K562 treated with DMSO at 1 percent for 24 hours (cell line): ENCODE results near the gene ZNF764. TPM values are rescaled to one million over a fixed set of nuclear protein-coding genes. Genes with fewer than 3 reads are reported as not detected.

Source experiments
- total RNA-seq: library from RNA; unstranded; fragments of 300-600 nt; gene quantifications from 2 replicates; pipeline ENCODE4 v1.2.3, GENCODE V29; 2022; ENCODE audit warnings: low read depth; ENCODE audit not compliant: insufficient read depth

ZNF764 gene
- 11.6 and 14.7 TPM in 2 replicates for total RNA-seq

GRCh38 chr16:30557957-30558788 lies at the start of gene ZNF764:
Gene ZNF764, minus strand, starts transcription at chr16:30558374. Its CDS starts 192 bp downstream, at chr16:30558182.

DNA sequence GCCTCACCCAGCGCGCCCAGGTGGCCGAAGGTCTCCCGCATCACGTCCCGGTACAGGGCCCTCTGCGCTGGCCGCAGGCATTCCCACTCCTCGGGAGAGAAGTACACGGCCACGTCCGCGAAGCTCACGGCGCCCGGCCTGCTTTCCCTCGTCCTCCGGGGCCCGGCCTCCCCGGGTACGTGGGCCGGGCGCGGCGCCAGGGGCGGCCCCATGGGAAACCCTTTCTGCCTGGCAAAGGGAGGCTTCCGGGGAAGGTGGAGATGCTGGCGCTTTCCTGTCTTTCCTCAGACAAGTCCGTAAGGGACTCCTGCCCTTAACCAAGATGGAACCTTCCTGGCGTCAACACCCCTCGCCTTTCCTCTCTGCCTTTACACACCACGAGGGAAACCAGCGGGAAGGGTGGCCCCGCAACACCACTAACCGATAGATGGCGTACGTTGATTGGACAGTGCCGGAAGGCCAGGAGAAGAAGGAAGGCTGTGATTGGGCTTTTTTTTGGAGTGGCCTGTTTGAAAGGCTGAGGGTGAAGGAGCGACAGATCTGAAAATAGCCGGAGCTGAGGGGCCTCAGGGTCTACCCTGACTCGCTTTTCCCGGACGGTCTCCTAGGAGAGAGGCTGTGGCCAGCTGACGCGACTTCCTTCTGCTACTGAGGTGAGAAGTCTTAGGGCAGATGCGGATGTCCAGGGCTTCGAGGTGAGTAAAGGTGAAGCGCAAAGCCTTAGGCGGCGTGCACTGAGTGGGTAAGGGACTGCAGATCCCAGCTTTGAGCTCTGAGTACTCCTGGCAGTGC lies 27.4 kb upstream of the ZNF764 start, which contains the start of gene ZNF785:
Gene ZNF785 (minus strand): TSS at position 298 of the 792 bp plus-strand sequence. CDS start 86 bp downstream, at position 212.

DNA sequence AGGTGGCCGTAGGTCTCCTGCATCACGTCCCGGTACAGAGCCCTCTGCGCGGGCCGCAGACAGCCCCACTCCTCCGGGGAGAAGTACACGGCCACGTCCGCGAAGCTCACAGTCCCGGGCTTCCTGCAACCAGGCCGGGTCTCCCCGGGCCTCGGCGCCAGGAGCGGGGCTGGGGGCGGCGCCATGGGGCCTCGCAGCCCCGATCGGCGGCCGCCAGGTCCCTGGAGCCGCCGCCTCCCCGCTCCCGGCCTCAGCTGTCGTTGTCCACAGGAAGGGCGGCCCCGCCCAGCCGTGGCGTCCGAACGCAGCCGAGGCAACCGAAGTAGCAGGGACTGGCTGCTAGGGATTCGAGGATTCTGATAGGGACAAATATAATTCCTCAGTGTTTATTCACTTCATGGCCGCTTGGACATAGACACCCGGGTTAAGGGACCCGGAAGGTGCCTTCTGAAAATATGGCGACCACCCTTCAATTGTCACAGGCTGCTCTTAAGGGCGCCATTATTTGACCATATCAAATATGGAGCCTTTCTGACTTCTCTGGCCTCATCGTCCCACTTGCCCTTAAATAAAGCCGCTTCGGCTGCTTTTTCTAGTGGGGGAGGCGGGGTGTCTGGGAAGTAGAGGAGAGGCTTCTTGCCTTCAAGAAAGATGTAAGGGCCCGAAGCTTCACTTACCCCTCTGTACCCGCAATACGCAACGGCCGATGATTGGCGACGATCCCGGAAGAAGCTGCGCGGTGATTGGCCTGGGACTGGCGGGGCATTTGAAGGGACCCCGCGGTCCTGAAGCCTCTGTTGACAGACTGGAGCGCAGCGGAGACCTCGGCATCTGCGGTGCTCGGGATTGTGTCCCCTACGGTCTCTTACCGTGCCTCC lies 13.5 kb upstream of the ZNF764 start, which contains the start of gene ZNF688:
Gene ZNF688 (minus strand): TSS at position 270 of the 878 bp plus-strand sequence. CDS start 85 bp downstream, at position 185.

DNA sequence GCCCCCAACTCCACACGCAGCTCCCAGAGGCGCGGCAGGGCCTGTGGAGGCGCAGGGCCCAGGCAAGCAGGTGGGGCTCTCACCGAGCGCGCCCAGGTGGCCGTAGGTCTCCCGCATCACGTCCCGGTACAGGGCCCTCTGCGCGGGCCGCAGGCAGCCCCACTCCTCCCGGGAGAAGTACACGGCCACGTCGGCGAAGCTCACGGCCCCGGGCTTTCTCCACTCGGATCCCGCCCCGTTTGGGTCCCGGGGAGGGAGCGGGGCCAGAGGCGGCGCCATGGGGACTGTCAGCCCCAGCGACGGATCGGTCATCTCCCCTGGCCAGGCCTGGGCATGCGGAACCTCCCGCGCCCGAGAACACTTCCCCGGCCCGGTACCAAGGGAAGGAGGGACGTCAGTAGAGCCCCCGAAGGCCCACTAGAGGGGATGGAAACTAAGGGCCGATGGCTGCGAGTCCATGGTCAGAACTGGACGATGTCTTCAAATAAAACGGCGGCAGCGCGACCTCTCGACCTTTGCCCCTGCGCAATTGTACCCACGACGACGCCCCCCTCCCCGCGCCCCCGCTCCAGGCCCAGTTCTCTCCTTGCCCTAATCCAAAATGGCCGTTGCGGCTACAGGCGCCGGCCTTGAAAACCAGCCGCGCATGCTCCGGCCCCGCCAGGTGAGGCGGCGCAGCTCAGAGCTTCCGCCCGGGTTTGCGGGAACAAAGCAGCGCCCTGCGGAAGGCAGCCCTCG lies 23.6 kb downstream of the ZNF764 start, which contains the start of gene ZNF747:
Gene ZNF747 (minus strand): TSS at position 491 of the 738 bp plus-strand sequence. CDS start 179 bp downstream, at position 312.

GRCh38 chr16:30526137-30526822 lies 31.9 kb downstream of the ZNF764 start, which contains the start of gene ZNF768:
Gene ZNF768, minus strand, starts transcription at chr16:30526566. Its CDS starts 153 bp downstream, at chr16:30526413.

Other genes with a start within 250 kb of the ZNF764 start
- gene CD2BP2, start 203.1 kb downstream of the ZNF764 start, total RNA-seq: 40.1 and 42.1 TPM in 2 replicates
- gene TBC1D10B, start 187.9 kb downstream of the ZNF764 start, total RNA-seq: 78.2 and 80.1 TPM in 2 replicates
- 0.90 TPM in 1 of 2 replicates, not detected in the other for gene MYL11, start 183.6 kb downstream of the ZNF764 start, total RNA-seq
- 2.6 TPM in 2 replicates for gene SEPTIN1, start 175.8 kb downstream of the ZNF764 start, total RNA-seq
- 11.8 and 12.2 TPM in 2 replicates for gene ZNF48, start 163.0 kb downstream of the ZNF764 start, total RNA-seq
- gene ZNF771, start 150.8 kb downstream of the ZNF764 start, total RNA-seq: 22.0 and 26.2 TPM in 2 replicates
- gene DCTPP1, start 128.3 kb downstream of the ZNF764 start, total RNA-seq: 66.8 and 67.1 TPM in 2 replicates
- gene SEPHS2, start 112.5 kb downstream of the ZNF764 start, total RNA-seq: 88.1 and 90.4 TPM in 2 replicates
- gene ITGAL, start 85.6 kb downstream of the ZNF764 start, total RNA-seq: not detected in 2 replicates
- gene ZNF768, start 31.8 kb downstream of the ZNF764 start, total RNA-seq: 79.0 and 80.1 TPM in 2 replicates
- 4.0 and 5.9 TPM in 2 replicates for gene ZNF747, start 23.5 kb downstream of the ZNF764 start, total RNA-seq
- gene ZNF688, start 13.3 kb upstream of the ZNF764 start, total RNA-seq: 11.1 and 12.9 TPM in 2 replicates
- gene ZNF785, start 27.3 kb upstream of the ZNF764 start, total RNA-seq: 4.4 and 5.6 TPM in 2 replicates
- 12.7 and 15.4 TPM in 2 replicates for gene ZNF689, start 52.0 kb upstream of the ZNF764 start, total RNA-seq
- gene PRR14, start 92.6 kb upstream of the ZNF764 start, total RNA-seq: 66.5 and 87.0 TPM in 2 replicates
- 64.4 and 71.6 TPM in 2 replicates for gene FBRS, start 100.1 kb upstream of the ZNF764 start, total RNA-seq
- 30.5 and 36.6 TPM in 2 replicates for gene SRCAP, start 140.8 kb upstream of the ZNF764 start, total RNA-seq
- gene PHKG2, start 190.1 kb upstream of the ZNF764 start, total RNA-seq: 50.6 and 51.7 TPM in 2 replicates
- gene CFAP119, start 203.7 kb upstream of the ZNF764 start, total RNA-seq: 12.9 and 15.0 TPM in 2 replicates
- 95.9 and 110 TPM in 2 replicates for gene RNF40, start 203.9 kb upstream of the ZNF764 start, total RNA-seq
- gene ZNF629, start 228.8 kb upstream of the ZNF764 start, total RNA-seq: 16.4 and 17.8 TPM in 2 replicates